GM23338 (cell line): ENCODE data around the gene COL4A1. TPM values are rescaled to one million over a fixed set of nuclear protein-coding genes. Genes with fewer than 3 reads are reported as not detected.

Experiments
- ATAC-seq: fragments of 200-7000 bp; cut with Tn5 transposase; 3 replicates; pipeline ENCODE4 v1.9.1; 2020
- DNase-seq: peaks from one replicate; pipeline ENCODE4 v3.0.0-alpha.2; 2015; ENCODE audit warnings: low spot score
- H2AFZ ChIP-seq: fragments of 200-600 bp; sonication (generic); 2 replicates; pipeline ENCODE4 v1.8.0; 2016; ENCODE audit warnings: antibody characterized with exemption, mild to moderate bottlenecking, moderate library complexity
- H3F3A ChIP-seq: fragments of 200-600 bp; sonication (generic); replicated peaks from 2 replicates; pipeline ENCODE4 v1.8.0; 2017; ENCODE audit warnings: antibody characterized with exemption, mixed run types, low read depth
- H3K27ac ChIP-seq: fragments of 200-600 bp; sonication (generic); 2 replicates; pipeline ENCODE4 v1.6.1; 2016; ENCODE audit warnings: low read depth
- H3K27me3 ChIP-seq: fragments of 200-600 bp; sonication (generic); 2 replicates; pipeline ENCODE4 v1.8.0; 2016; ENCODE audit warnings: mild to moderate bottlenecking, mixed run types, moderate library complexity; ENCODE audit not compliant: insufficient read depth
- H3K36me3 ChIP-seq: fragments of 200-600 bp; sonication (generic); 2 replicates; pipeline ENCODE4 v1.8.0; 2016; ENCODE audit warnings: mild to moderate bottlenecking; ENCODE audit not compliant: insufficient read depth
- H3K4me1 ChIP-seq: fragments of 200-600 bp; sonication (generic); 2 replicates; pipeline ENCODE4 v1.8.0; 2016; ENCODE audit warnings: mild to moderate bottlenecking, moderate library complexity; ENCODE audit not compliant: insufficient read depth
- H3K4me2 ChIP-seq: fragments of 200-600 bp; sonication (generic); 2 replicates; pipeline ENCODE4 v1.7.1; 2017; ENCODE audit warnings: mixed run types
- H3K4me3 ChIP-seq: fragments of 200-600 bp; sonication (generic); 2 replicates; pipeline ENCODE4 v1.6.1; 2016; ENCODE audit warnings: mixed run types
- H3K79me2 ChIP-seq: fragments of 200-600 bp; sonication (generic); replicated peaks from 2 replicates; pipeline ENCODE4 v1.8.0; 2017; ENCODE audit warnings: mild to moderate bottlenecking; ENCODE audit not compliant: insufficient read depth
- H3K9me2 ChIP-seq: fragments of 200-600 bp; sonication (generic); 2 replicates; pipeline ENCODE4 v1.8.0; 2017; ENCODE audit not compliant: insufficient read depth
- H4K20me1 ChIP-seq: fragments of 200-600 bp; sonication (generic); replicated peaks from 2 replicates; pipeline ENCODE4 v1.8.0; 2017; ENCODE audit warnings: mild to moderate bottlenecking; ENCODE audit not compliant: insufficient read depth
- H3K27ac Mint-ChIP-seq: 2 replicates; pipeline ENCODE4 v1.8.0; 2020; ENCODE audit warnings: inconsistent platforms, mild to moderate bottlenecking, moderate library complexity, mixed read lengths
- H3K27me3 Mint-ChIP-seq: 3 replicates; pipeline ENCODE4 v1.8.0; 2022; ENCODE audit warnings: low read depth, mild to moderate bottlenecking, moderate library complexity, mixed read lengths, inconsistent platforms; ENCODE audit not compliant: insufficient read depth, poor library complexity
- H3K36me3 Mint-ChIP-seq: 3 replicates; pipeline ENCODE4 v1.8.0; 2021; ENCODE audit warnings: low read depth, mild to moderate bottlenecking, inconsistent platforms, moderate library complexity, mixed read lengths
- H3K4me1 Mint-ChIP-seq: 3 replicates; pipeline ENCODE4 v1.8.0; 2020; ENCODE audit warnings: mild to moderate bottlenecking, inconsistent platforms, mixed read lengths
- H3K4me3 Mint-ChIP-seq: 3 replicates; pipeline ENCODE4 v1.8.0; 2021; ENCODE audit warnings: moderate library complexity, mild to moderate bottlenecking, inconsistent platforms, mixed read lengths
- H3K9me3 Mint-ChIP-seq: 3 replicates; pipeline ENCODE4 v1.8.0; 2020; ENCODE audit warnings: moderate library complexity, mild to moderate bottlenecking, inconsistent platforms, mixed read lengths
- CREB1 ChIP-seq: fragments of 250-450 bp; sonication (Bioruptor Pico); IDR thresholded peaks from 2 replicates; pipeline ENCODE4 v1.5.0; 2020; ENCODE audit warnings: low read depth, mild to moderate bottlenecking, moderate library complexity
- CTCF ChIP-seq, 2 experiments: fragments of 200-600 bp in 1 of 2; sonication (generic) in 1 of 2; conservative IDR thresholded peaks; 2 replicates each; pipeline versions ENCODE4 v1.5.1 to v1.6.1; 2016 to 2017; ENCODE audit warnings: antibody characterized with exemption in 2 of 2, low read depth in 2 of 2, mild to moderate bottlenecking in 2 of 2, moderate library complexity in 1 of 2
- EZH2 ChIP-seq: fragments of 200-600 bp; sonication (generic); IDR thresholded peaks from one replicate; pipeline ENCODE4 v1.8.0; 2017; ENCODE audit warnings: antibody characterized with exemption, mild to moderate bottlenecking, low read depth; ENCODE audit not compliant: unreplicated experiment
- EZH2phosphoT487 ChIP-seq: fragments of 200-600 bp; sonication (generic); IDR thresholded peaks from one replicate; pipeline ENCODE4 v1.8.1; 2018; ENCODE audit warnings: antibody characterized with exemption; ENCODE audit not compliant: unreplicated experiment
- JUNB ChIP-seq: IDR thresholded peaks from one replicate; pipeline ENCODE4 v1.6.1; 2016; ENCODE audit warnings: antibody characterized with exemption; ENCODE audit not compliant: unreplicated experiment
- NANOG ChIP-seq: IDR thresholded peaks from 2 replicates; pipeline ENCODE4 v1.6.1; 2016; ENCODE audit warnings: antibody characterized with exemption, borderline replicate concordance
- POLR2AphosphoS5 ChIP-seq: IDR thresholded peaks from 2 replicates; pipeline ENCODE4 v1.6.1; 2016; ENCODE audit warnings: antibody characterized with exemption, low read depth
- REST ChIP-seq: IDR thresholded peaks from one replicate; pipeline ENCODE4 v1.6.1; 2018; ENCODE audit warnings: antibody characterized with exemption; ENCODE audit not compliant: unreplicated experiment
- STAT1 ChIP-seq: IDR thresholded peaks from one replicate; pipeline ENCODE4 v1.6.1; 2016; ENCODE audit warnings: antibody characterized with exemption; ENCODE audit not compliant: unreplicated experiment
- ZNF114 ChIP-seq: fragments of 250-450 bp; sonication (Bioruptor Pico); IDR thresholded peaks from 2 replicates; pipeline ENCODE4 v1.5.0; 2020; ENCODE audit warnings: mild to moderate bottlenecking, moderate library complexity
- ZNF331 ChIP-seq: fragments of 250-450 bp; sonication (Bioruptor Pico); IDR thresholded peaks from 2 replicates; pipeline ENCODE4 v1.5.0; 2020; ENCODE audit warnings: low read depth, mild to moderate bottlenecking, moderate library complexity
- ZNF462 ChIP-seq: fragments of 250-450 bp; sonication (Bioruptor Pico); IDR thresholded peaks from 2 replicates; pipeline ENCODE4 v1.5.0; 2020; ENCODE audit warnings: mild to moderate bottlenecking, moderate library complexity
- polyA plus RNA-seq: library from polyadenylated mRNA; unstranded; fragments of >200 nt; fragmentation: Nextera tagmentation; extraction: Ambion mirVana; gene quantifications from 2 replicates; pipeline ENCODE4 v1.2.1, GENCODE V29; 2016
- total RNA-seq: library from RNA; depleted of rRNA; stranded (reverse); fragments of >200 nt; shearing (Covaris generic); gene quantifications from 2 replicates; pipeline ENCODE4 v1.2.3, GENCODE V29; 2014
- TF ChIP-seq, protein P1 (sequence below): IDR thresholded peaks from 2 replicates; pipeline ENCODE4 v1.6.1; 2016; ENCODE audit warnings: antibody characterized with exemption

COL4A1 gene
- total and polyA plus RNA-seq, 2 experiments from 2014 or later: 39.1 to 110 TPM

DNA sequence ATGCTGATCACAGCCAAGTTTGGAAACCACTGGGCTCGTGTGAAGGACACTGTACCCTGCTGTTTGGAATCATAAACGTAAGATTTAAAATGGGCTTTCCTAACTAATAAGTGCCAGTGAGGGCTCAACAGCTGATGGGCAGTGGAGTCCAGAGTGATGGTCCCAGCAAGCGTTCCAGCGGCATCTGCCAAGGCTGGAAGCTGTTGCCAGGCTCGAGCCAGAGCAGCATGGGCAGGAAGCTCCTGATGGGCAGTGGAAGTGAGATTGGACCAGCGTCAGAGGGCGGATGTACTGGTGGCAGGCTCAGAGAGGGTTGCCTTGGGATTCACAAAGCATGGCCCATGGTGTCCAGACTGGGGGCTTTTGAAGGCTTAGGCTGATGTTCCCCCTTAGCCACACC is 30.3 kb upstream of the COL4A1 start:
- ATAC-seq (no peak), DNase-seq (no peak)
- H3K79me2 ChIP-seq: peaks cover 49% of the 10 kb centered on the region
- Mint-ChIP-seq H3K27ac (no peak overlapping the region), H3K27me3 (peaks cover 4% of the 10 kb centered on the region), H3K4me3 (no peak overlapping the region), H3K36me3 (peaks cover 14% of the 10 kb centered on the region), H3K4me1 (peaks cover 42% of the 10 kb centered on the region), H3K9me3 (no peaks in the 10 kb centered on the region)
- H4K20me1 ChIP-seq: peaks cover 11% of the 10 kb centered on the region
- peaks cover 28% of the 10 kb centered on the region for H3K4me1 ChIP-seq
- H3K36me3 ChIP-seq: no peaks in the 10 kb centered on the region; the same call in 1 of the 2 replicates
- H2AFZ ChIP-seq: no peak overlapping the region
- no peaks in the 10 kb centered on the region for H3K27me3 ChIP-seq
- H3K4me2 ChIP-seq: no peak overlapping the region
- TF ChIP-seq EZH2phosphoT487 (no peak), ZNF114 (CRISPR knock-in tag) (no peak), ZNF331 (CRISPR knock-in tag) (no peak), EZH2 (no peak), CTCF (conservative IDR thresholded peaks at IDR 0.05; ENCODE audit: low read depth in 2 of 2) (no peak), JUNB (no peak), STAT1 (no peak), ZNF462 (CRISPR knock-in tag) (no peak), REST (no peak), CREB1 (CRISPR knock-in tag) (no peak), NANOG (no peak), POLR2AphosphoS5 (no peak)
- TF ChIP-seq, protein P1, sequence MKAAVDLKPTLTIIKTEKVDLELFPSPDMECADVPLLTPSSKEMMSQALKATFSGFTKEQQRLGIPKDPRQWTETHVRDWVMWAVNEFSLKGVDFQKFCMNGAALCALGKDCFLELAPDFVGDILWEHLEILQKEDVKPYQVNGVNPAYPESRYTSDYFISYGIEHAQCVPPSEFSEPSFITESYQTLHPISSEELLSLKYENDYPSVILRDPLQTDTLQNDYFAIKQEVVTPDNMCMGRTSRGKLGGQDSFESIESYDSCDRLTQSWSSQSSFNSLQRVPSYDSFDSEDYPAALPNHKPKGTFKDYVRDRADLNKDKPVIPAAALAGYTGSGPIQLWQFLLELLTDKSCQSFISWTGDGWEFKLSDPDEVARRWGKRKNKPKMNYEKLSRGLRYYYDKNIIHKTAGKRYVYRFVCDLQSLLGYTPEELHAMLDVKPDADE: no peak
- H3K9me2 ChIP-seq: peaks cover 2% of the 10 kb centered on the region; the same call in 1 of the 2 replicates
- no peaks in the 10 kb centered on the region for H3F3A ChIP-seq
- no peak overlapping the region for H3K4me3 ChIP-seq
- H3K27ac ChIP-seq: no peak overlapping the region
